ENCODE results near the gene PRKN. TPM values are rescaled to one million over a fixed set of nuclear protein-coding genes. Genes with fewer than 3 reads are reported as not detected.

Gene PRKN
- total and polyA plus RNA-seq, 2 experiments from 2014 or later, result 0.10 to 0.84 TPM

GRCh38 chr6:161584051-161584450, 1143.5 kb downstream of the PRKN start (continued):
- no peak for TF ChIP-seq ZNF462 (CRISPR knock-in tag; IDR thresholded peaks at IDR 0.05)

GRCh38 chr6:161583584-161583983, 1144.0 kb downstream of the PRKN start:
- Histone ChIP-seq H3K27me3 (ENCODE audit: insufficient read depth) (no peaks in the 10 kb centered on the region), H2AFZ (no peak overlapping the region), H3K4me2 (no peak overlapping the region), H3K9me2 (ENCODE audit: insufficient read depth) (no peaks in the 10 kb centered on the region; the same call in 1 of the 2 replicates), H4K20me1 (replicated peaks; ENCODE audit: insufficient read depth) (no peaks in the 10 kb centered on the region), H3K4me3 (no peak overlapping the region), H3K79me2 (replicated peaks; ENCODE audit: insufficient read depth) (no peaks in the 10 kb centered on the region), H3K36me3 (ENCODE audit: insufficient read depth) (no peaks in the 10 kb centered on the region), H3F3A (replicated peaks; ENCODE audit: low read depth) (no peaks in the 10 kb centered on the region), H3K4me1 (ENCODE audit: insufficient read depth) (no peaks in the 10 kb centered on the region), H3K27ac (ENCODE audit: low read depth) (no peak overlapping the region)
- H3K27ac Mint-ChIP-seq, result no peak overlapping the region
- no peaks in the 10 kb centered on the region for H3K36me3 Mint-ChIP-seq (ENCODE audit: low read depth)
- no peak for ATAC-seq
- H3K4me1 Mint-ChIP-seq, result 0 out of 3 replicates have a peak, but pooled peaks cover 3% of the 10 kb centered on the region
- no peak overlapping the region for H3K4me3 Mint-ChIP-seq
- no peaks in the 10 kb centered on the region for H3K27me3 Mint-ChIP-seq (ENCODE audit: insufficient read depth, low read depth, poor library complexity)
- no peaks in the 10 kb centered on the region for H3K9me3 Mint-ChIP-seq
- no peak for DNase-seq (ENCODE audit: low spot score)
- no peak for TF ChIP-seq STAT1 (IDR thresholded peaks at IDR 0.05; ENCODE audit: unreplicated experiment)
- TF ChIP-seq POLR2AphosphoS5 (IDR thresholded peaks at IDR 0.05; ENCODE audit: low read depth), result no peak
- TF ChIP-seq CREB1 (CRISPR knock-in tag; IDR thresholded peaks at IDR 0.05; ENCODE audit: low read depth), result no peak
- no peak for TF ChIP-seq ZNF462 (CRISPR knock-in tag; IDR thresholded peaks at IDR 0.05)
- TF ChIP-seq ZNF114 (CRISPR knock-in tag; IDR thresholded peaks at IDR 0.05), result no peak
- no peak for TF ChIP-seq EZH2 (IDR thresholded peaks at IDR 0.05; ENCODE audit: low read depth, unreplicated experiment)
- TF ChIP-seq CTCF (conservative IDR thresholded peaks at IDR 0.05; ENCODE audit: low read depth in 2 of 2), result no peak
- no peak for TF ChIP-seq ZNF331 (CRISPR knock-in tag; IDR thresholded peaks at IDR 0.05; ENCODE audit: low read depth)

Data from GM23338 (cell line).